ENCODE results near the gene MTHFD1L. TPM values are rescaled to one million over a fixed set of nuclear protein-coding genes. Genes with fewer than 3 reads are reported as not detected.

MTHFD1L gene
- total and polyA plus RNA-seq, 2 donors from 2014 or later = 4.7 to 39.6 TPM

GRCh38 chr6:151005164-151005563 is 139.7 kb downstream of the MTHFD1L start:
- DNase-seq (no peak), FAIRE-seq (no peak)
- Histone ChIP-seq H3K9me3 (ENCODE audit: control insufficient read depth in 2 of 3, insufficient read depth in 1 of 3, low read length in 3 of 3) (no peaks in the 10 kb centered on the region), H3K4me1 (ENCODE audit: control insufficient read depth in 2 of 3, insufficient read depth in 2 of 3, low read depth in 1 of 3, low read length in 3 of 3) (peaks cover 0 to 3% (median 0%) of the 10 kb centered on the region in 3 donors), H3K36me3 (ENCODE audit: control insufficient read depth in 2 of 3, insufficient read depth in 3 of 3, low read length in 3 of 3) (no peaks in the 10 kb centered on the region), H3K27ac (ENCODE audit: low read depth in 2 of 2, low read length in 2 of 2) (no peak overlapping the region), H3K4me3 (ENCODE audit: low read length in 3 of 3) (no peak overlapping the region), H3K9ac (ENCODE audit: low read length in 3 of 3) (no peak overlapping the region), H3K27me3 (ENCODE audit: control insufficient read depth, insufficient read depth, low read length) (no peaks in the 10 kb centered on the region)
- intact Hi-C loops (cut with DNase I) = loop anchor here (10.0 kb wide), 1 partner anchor 100 kb away; no protein-coding TSS in a partner anchor
- TF ChIP-seq, protein P1, sequence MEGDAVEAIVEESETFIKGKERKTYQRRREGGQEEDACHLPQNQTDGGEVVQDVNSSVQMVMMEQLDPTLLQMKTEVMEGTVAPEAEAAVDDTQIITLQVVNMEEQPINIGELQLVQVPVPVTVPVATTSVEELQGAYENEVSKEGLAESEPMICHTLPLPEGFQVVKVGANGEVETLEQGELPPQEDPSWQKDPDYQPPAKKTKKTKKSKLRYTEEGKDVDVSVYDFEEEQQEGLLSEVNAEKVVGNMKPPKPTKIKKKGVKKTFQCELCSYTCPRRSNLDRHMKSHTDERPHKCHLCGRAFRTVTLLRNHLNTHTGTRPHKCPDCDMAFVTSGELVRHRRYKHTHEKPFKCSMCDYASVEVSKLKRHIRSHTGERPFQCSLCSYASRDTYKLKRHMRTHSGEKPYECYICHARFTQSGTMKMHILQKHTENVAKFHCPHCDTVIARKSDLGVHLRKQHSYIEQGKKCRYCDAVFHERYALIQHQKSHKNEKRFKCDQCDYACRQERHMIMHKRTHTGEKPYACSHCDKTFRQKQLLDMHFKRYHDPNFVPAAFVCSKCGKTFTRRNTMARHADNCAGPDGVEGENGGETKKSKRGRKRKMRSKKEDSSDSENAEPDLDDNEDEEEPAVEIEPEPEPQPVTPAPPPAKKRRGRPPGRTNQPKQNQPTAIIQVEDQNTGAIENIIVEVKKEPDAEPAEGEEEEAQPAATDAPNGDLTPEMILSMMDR (IDR thresholded peaks at IDR 0.05; ENCODE audit: borderline replicate concordance, extremely low read depth, insufficient read depth) = no peak

GRCh38 chr6:151005896-151006632 is 140.6 kb downstream of the MTHFD1L start:
- peak in 1 of 5 donors; percentile 20 for DNase-seq
- Histone ChIP-seq H3K9me3 (ENCODE audit: control insufficient read depth in 2 of 3, insufficient read depth in 1 of 3, low read length in 3 of 3) (no peaks in the 10 kb centered on the region), H3K27me3 (ENCODE audit: control insufficient read depth, insufficient read depth, low read length) (no peaks in the 10 kb centered on the region), H3K9ac (ENCODE audit: low read length in 3 of 3) (no peak overlapping the region), H3K4me1 (ENCODE audit: control insufficient read depth in 2 of 3, insufficient read depth in 2 of 3, low read depth in 1 of 3, low read length in 3 of 3) (peaks cover 0 to 3% (median 0%) of the 10 kb centered on the region in 3 donors), H3K4me3 (ENCODE audit: low read length in 3 of 3) (no peak overlapping the region), H3K36me3 (ENCODE audit: control insufficient read depth in 2 of 3, insufficient read depth in 3 of 3, low read length in 3 of 3) (no peaks in the 10 kb centered on the region), H3K27ac (ENCODE audit: low read depth in 2 of 2, low read length in 2 of 2) (no peak overlapping the region)
- FAIRE-seq = no peak
- TF ChIP-seq, protein P1 (IDR thresholded peaks at IDR 0.05; ENCODE audit: borderline replicate concordance, extremely low read depth, insufficient read depth) = no peak
- intact Hi-C loops (cut with DNase I) = loop anchor here (10.0 kb wide), 1 partner anchor 101 kb away; no protein-coding TSS in a partner anchor

DNA sequence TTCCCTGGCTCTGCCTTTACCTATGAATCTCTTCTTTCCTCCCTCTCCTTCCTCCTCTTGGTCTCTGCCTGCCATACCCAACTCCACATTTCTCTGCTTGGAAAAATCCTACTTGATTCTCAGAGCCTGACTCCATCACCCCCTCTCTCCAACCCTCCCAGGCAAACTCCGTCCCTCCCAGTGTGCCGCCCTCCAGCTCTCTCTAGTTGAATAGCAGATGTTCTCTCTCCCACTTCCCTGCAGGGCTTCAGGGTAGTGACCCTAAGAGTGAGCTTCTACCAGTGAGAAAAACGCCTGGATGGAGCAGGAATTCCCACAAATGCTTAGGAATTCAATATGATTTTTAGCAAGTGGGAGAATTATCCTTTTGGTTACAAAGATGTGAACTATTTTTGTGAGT is 141.6 kb downstream of the MTHFD1L start:
- Histone ChIP-seq H3K27ac (ENCODE audit: low read depth in 2 of 2, low read length in 2 of 2) (no peak overlapping the region), H3K4me3 (ENCODE audit: low read length in 3 of 3) (no peak overlapping the region), H3K36me3 (ENCODE audit: control insufficient read depth in 2 of 3, insufficient read depth in 3 of 3, low read length in 3 of 3) (no peaks in the 10 kb centered on the region), H3K9ac (ENCODE audit: low read length in 3 of 3) (no peak overlapping the region), H3K4me1 (ENCODE audit: control insufficient read depth in 2 of 3, insufficient read depth in 2 of 3, low read depth in 1 of 3, low read length in 3 of 3) (no peaks in the 10 kb centered on the region), H3K27me3 (ENCODE audit: control insufficient read depth, insufficient read depth, low read length) (no peaks in the 10 kb centered on the region), H3K9me3 (ENCODE audit: control insufficient read depth in 2 of 3, insufficient read depth in 1 of 3, low read length in 3 of 3) (no peaks in the 10 kb centered on the region)
- intact Hi-C loops (cut with DNase I) = loop anchor here (10.0 kb wide), 1 partner anchor 102 kb away; no protein-coding TSS in a partner anchor
- FAIRE-seq (no peak), DNase-seq (peak in 1 of 5 donors; percentile 51)
- TF ChIP-seq, protein P1 (IDR thresholded peaks at IDR 0.05; ENCODE audit: borderline replicate concordance, extremely low read depth, insufficient read depth) = no peak

All from kidney (tissue), 14 donors.